ENCODE data around the gene STIM2.

DNA sequence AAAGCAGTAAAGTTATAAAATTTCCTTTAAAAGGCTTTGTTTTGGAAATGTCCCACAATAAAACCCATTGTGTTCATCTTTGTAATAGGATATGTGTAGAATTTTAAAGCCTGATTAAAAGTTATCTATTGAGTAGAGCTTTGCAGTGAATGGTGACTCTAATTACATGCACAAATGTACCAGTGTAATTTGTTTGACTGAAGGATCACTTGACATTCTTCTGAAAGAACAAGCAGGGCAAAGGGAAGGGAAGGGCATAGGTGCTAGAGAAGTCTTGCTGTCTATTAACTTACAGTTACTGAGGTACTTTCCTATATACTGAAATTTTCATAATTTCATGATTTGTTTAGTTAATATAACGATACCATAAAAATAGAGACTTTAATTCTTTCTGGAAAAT is 70.8 kb downstream of the STIM2 start:
- TF ChIP-seq POLR2A (IDR thresholded peaks at IDR 0.05; ENCODE audit: low read depth, low read length) (no peak), POLR2AphosphoS5 (IDR thresholded peaks at IDR 0.05; ENCODE audit: low read depth, low read length) (no peak), SPI1 (IDR thresholded peaks at IDR 0.05; ENCODE audit: low read depth, low read length) (no peak), TAF1 (IDR thresholded peaks at IDR 0.05; ENCODE audit: low read depth, low read length) (no peak)

All from GM12891 (cell line).